ENCODE measurements around the gene GRIK1. TPM values are rescaled to one million over a fixed set of nuclear protein-coding genes. Genes with fewer than 3 reads are reported as not detected.
"Not testable (repeated sequence)": the region's sequence is repeated elsewhere in the genome, so short reads cannot be mapped to it uniquely, and the experiment has no call there.

GRIK1 gene
- total RNA-seq, 2 donors from 2014 or later: not detected

DNA sequence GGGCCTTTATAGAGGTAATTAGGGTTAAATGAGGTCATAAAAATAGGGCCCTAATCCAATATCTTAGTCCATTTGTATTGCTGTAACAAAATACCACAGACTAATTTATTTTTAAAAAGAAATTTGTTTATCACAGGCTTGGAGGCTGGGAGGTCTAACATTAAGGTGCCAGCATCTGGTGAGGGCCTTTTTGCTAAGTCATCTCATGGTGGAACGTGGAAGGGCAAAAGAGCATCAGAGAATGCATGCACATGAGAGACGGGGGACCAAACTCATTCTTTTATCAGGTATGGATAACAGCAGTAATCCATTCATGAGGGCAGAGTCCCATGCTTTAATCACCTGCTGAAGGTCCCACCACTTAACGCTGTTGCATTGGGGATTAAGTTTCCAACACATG lies 313.8 kb downstream of the GRIK1 start:
- no peak for DNase-seq
- Mint-ChIP-seq H3K4me3 (no peak overlapping the region), H3K27ac (no peak overlapping the region), H3K4me1 (no peaks in the 10 kb centered on the region), H3K27me3 (no peaks in the 10 kb centered on the region), H3K36me3 (ENCODE audit: low read depth) (no peaks in the 10 kb centered on the region)
- no peak for ATAC-seq
- H3K9me3 ChIP-seq (ENCODE audit: control insufficient read depth, low read length, poor library complexity, severe bottlenecking): no peaks in the 10 kb centered on the region

DNA sequence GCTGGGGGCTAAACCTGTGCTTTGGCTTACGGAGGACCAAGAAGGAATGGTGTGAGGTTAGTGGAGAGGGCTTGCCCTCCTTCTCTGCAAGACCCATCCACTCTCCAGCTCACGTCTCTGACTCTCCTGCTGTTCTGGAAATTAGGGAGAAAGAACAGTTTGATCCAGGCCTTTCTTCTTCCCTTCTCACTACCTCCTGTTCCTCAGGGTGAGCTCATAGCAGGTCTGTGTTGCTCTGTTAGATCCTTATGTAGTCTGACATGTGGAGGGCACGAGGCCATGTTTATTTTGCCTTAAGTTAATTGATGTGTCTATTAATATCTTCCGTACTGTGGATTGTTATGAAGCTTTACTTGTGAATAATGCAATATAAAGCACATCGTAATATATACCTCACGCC lies 315.0 kb downstream of the GRIK1 start:
- no peak for ATAC-seq
- Mint-ChIP-seq H3K27ac (no peak overlapping the region), H3K27me3 (no peaks in the 10 kb centered on the region), H3K36me3 (ENCODE audit: low read depth) (no peaks in the 10 kb centered on the region), H3K4me1 (no peaks in the 10 kb centered on the region), H3K4me3 (no peak overlapping the region)
- no peak for DNase-seq
- no peaks in the 10 kb centered on the region for H3K9me3 ChIP-seq (ENCODE audit: control insufficient read depth, low read length, poor library complexity, severe bottlenecking)

- DNase-seq (no peak), ATAC-seq (no peak)
- Mint-ChIP-seq H3K4me3 (no peak overlapping the region), H3K27me3 (no peaks in the 10 kb centered on the region), H3K4me1 (no peaks in the 10 kb centered on the region), H3K27ac (no peak overlapping the region), H3K36me3 (ENCODE audit: low read depth) (no peaks in the 10 kb centered on the region)
- no peaks in the 10 kb centered on the region for H3K9me3 ChIP-seq (ENCODE audit: control insufficient read depth, low read length, poor library complexity, severe bottlenecking)
These were observed 318.3 kb downstream of the GRIK1 start for GRCh38 chr21:29621525-29621924.

- ATAC-seq (no peak), DNase-seq (no peak)
- no peaks in the 10 kb centered on the region for H3K36me3 Mint-ChIP-seq (ENCODE audit: low read depth)
- H3K4me1 Mint-ChIP-seq: no peaks in the 10 kb centered on the region
- H3K4me3 Mint-ChIP-seq: no peak overlapping the region
- no peak overlapping the region for H3K27ac Mint-ChIP-seq
- H3K9me3 ChIP-seq (ENCODE audit: control insufficient read depth, low read length, poor library complexity, severe bottlenecking): no peaks in the 10 kb centered on the region
- no peaks in the 10 kb centered on the region for H3K27me3 Mint-ChIP-seq
These were observed 323.5 kb downstream of the GRIK1 start for GRCh38 chr21:29616209-29616751.

DNA sequence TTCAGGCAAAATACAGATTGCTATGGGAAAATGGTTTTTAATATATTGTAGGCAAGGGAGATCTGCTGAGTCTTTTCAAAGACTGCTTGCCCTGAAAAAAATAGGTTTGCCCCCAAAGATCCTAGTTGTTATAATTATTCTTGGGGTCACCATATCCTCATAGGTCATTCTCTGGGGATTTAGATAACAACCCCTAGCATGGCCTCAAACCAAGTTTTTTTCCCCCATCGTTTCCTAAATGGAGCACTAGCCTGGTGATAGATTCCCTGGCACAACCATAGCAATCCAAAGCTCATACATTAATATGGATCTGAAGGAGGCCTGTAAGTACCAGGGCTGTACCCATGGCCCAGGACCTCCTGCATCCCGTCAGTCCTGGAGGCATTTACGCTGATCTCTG lies 325.9 kb downstream of the GRIK1 start:
- Mint-ChIP-seq H3K36me3 (ENCODE audit: low read depth) (no peaks in the 10 kb centered on the region), H3K4me3 (no peak overlapping the region), H3K27ac (no peak overlapping the region), H3K4me1 (no peaks in the 10 kb centered on the region), H3K27me3 (no peaks in the 10 kb centered on the region)
- ATAC-seq (no peak), DNase-seq (no peak)
- H3K9me3 ChIP-seq (ENCODE audit: control insufficient read depth, low read length, poor library complexity, severe bottlenecking): no peaks in the 10 kb centered on the region

DNA sequence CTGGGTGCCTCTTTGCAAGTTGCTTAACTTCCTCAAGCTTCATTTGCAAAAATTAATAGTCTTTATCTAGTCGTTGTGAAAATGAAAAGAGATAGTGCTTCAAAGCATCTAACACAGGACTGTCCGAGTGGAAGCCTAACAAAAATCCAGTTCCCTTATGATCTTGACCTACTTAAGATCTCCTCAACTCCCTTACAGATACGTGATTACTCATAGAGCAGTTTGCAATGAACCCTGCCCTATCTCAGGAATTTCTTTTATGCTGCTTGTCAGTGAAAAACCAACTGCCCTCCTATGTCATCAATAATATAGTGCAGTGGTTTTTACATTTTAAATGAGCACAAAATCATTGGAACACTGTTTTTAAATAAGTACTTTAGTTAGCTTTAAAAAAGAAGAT lies 326.8 kb downstream of the GRIK1 start:
- ATAC-seq (no peak), DNase-seq (no peak)
- Mint-ChIP-seq H3K36me3 (ENCODE audit: low read depth) (no peaks in the 10 kb centered on the region), H3K27me3 (no peaks in the 10 kb centered on the region), H3K4me3 (no peak overlapping the region), H3K4me1 (no peaks in the 10 kb centered on the region), H3K27ac (no peak overlapping the region)
- no peaks in the 10 kb centered on the region for H3K9me3 ChIP-seq (ENCODE audit: control insufficient read depth, low read length, poor library complexity, severe bottlenecking)

- no peaks in the 10 kb centered on the region for H3K36me3 Mint-ChIP-seq (ENCODE audit: low read depth)
- no peak overlapping the region for H3K4me3 Mint-ChIP-seq
- DNase-seq: no peak
- H3K9me3 ChIP-seq (ENCODE audit: control insufficient read depth, low read length, poor library complexity, severe bottlenecking): no peaks in the 10 kb centered on the region
- H3K4me1 Mint-ChIP-seq: no peaks in the 10 kb centered on the region
- H3K27ac Mint-ChIP-seq: no peak overlapping the region
- H3K27me3 Mint-ChIP-seq: no peaks in the 10 kb centered on the region
- ATAC-seq: no peak
These were observed 328.9 kb downstream of the GRIK1 start for GRCh38 chr21:29610779-29611360.

GRCh38 chr21:29606613-29607012 lies 333.2 kb downstream of the GRIK1 start:
- ATAC-seq: no peak
- H3K9me3 ChIP-seq (ENCODE audit: control insufficient read depth, low read length, poor library complexity, severe bottlenecking): no peaks in the 10 kb centered on the region
- Mint-ChIP-seq H3K27ac (no peak overlapping the region), H3K4me1 (peaks cover under 1% of the 10 kb centered on the region), H3K36me3 (ENCODE audit: low read depth) (peaks cover 5% of the 10 kb centered on the region), H3K4me3 (no peak overlapping the region), H3K27me3 (no peaks in the 10 kb centered on the region)
- no peak for DNase-seq

GRCh38 chr21:29605219-29605618 lies 334.6 kb downstream of the GRIK1 start:
- H3K4me1 Mint-ChIP-seq; ATAC-seq; H3K36me3 Mint-ChIP-seq (ENCODE audit: low read depth); DNase-seq; H3K27me3 Mint-ChIP-seq; H3K27ac Mint-ChIP-seq; H3K9me3 ChIP-seq (ENCODE audit: control insufficient read depth, low read length, poor library complexity, severe bottlenecking); H3K4me3 Mint-ChIP-seq: not testable (repeated sequence)

DNA sequence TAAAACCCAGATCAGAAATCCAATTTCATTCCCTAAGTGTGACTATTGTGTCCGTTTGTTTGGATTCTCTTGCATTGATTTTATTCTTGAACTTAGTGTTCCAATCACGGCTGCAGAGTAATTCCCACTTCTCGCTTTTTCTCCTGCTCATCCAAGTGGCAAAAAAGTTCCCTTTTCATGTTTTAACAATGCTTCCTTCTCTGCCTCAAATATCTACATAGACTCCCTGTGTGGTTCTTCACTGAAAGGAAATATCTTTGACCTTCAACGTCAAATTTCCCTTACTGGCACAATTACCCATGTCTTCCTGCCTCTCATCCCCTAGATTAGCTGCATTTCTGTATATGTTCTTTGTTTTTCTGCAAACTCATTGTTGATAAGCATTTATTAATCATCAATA lies 335.7 kb downstream of the GRIK1 start:
- Mint-ChIP-seq H3K36me3 (ENCODE audit: low read depth) (peaks cover 5% of the 10 kb centered on the region), H3K27me3 (no peaks in the 10 kb centered on the region)

GRCh38 chr21:29601047-29601446 lies 338.7 kb downstream of the GRIK1 start:
- no peak for DNase-seq
- H3K27me3 Mint-ChIP-seq: no peaks in the 10 kb centered on the region
- H3K36me3 Mint-ChIP-seq (ENCODE audit: low read depth): peaks cover 5% of the 10 kb centered on the region
- H3K9me3 ChIP-seq (ENCODE audit: control insufficient read depth, low read length, poor library complexity, severe bottlenecking): no peaks in the 10 kb centered on the region
- no peak overlapping the region for H3K4me3 Mint-ChIP-seq
- ATAC-seq: no peak
- peaks cover 2% of the 10 kb centered on the region for H3K4me1 Mint-ChIP-seq
- no peak overlapping the region for H3K27ac Mint-ChIP-seq

More for the DNA sequence above, 335.7 kb downstream of the GRIK1 start:
- DNase-seq (no peak), ATAC-seq (no peak)
- peaks cover 2% of the 10 kb centered on the region for H3K4me1 Mint-ChIP-seq
- no peaks in the 10 kb centered on the region for H3K9me3 ChIP-seq (ENCODE audit: control insufficient read depth, low read length, poor library complexity, severe bottlenecking)
- no peak overlapping the region for H3K27ac Mint-ChIP-seq
- H3K4me3 Mint-ChIP-seq: no peak overlapping the region

DNA sequence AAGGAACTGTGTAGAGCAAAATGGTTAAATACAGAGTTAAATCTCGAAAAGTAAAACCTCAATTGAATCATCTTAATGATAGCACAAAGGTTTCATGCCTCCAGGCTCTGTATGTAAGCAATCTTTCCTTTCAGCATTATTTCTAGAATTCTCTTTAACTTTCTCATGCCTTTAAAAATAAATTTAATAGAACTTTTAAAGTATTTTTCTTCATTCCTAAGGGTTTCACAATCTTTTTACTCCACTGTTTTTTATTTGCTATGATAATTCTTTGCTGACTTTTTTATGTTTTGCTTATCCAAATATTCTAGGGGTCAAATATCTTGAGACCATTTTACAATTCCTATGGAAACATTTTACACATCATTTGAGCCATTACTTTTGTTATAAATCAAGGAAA lies 353.1 kb downstream of the GRIK1 start:
- H3K4me1 Mint-ChIP-seq: peaks cover 4% of the 10 kb centered on the region
- no peak for DNase-seq
- no peak for ATAC-seq
- H3K36me3 Mint-ChIP-seq (ENCODE audit: low read depth): no peaks in the 10 kb centered on the region
- no peaks in the 10 kb centered on the region for H3K9me3 ChIP-seq (ENCODE audit: control insufficient read depth, low read length, poor library complexity, severe bottlenecking)
- no peak overlapping the region for H3K4me3 Mint-ChIP-seq
- H3K27ac Mint-ChIP-seq: no peak overlapping the region
- peaks cover 4% of the 10 kb centered on the region for H3K27me3 Mint-ChIP-seq

DNA sequence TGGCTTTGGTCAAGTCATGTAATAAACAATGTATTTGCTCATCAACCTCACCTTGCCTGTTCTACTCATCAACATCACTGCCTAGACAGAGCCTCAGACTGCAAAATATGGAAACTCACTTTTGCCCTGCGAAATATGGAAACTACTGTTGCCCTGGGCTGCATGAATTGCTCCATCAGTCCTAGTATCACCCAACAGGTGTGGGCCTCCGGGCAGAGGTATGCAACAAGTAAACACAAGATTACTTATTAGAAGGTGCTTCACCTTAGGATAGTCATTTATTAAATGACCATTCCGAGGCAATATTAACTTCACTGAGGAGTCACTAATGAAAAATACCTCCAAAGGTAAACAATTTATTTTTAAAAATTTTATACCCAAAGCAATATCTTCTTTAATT lies 354.3 kb downstream of the GRIK1 start:
- H3K36me3 Mint-ChIP-seq (ENCODE audit: low read depth): no peaks in the 10 kb centered on the region
- ATAC-seq (no peak), DNase-seq (no peak)
- peaks cover 4% of the 10 kb centered on the region for H3K27me3 Mint-ChIP-seq
- H3K4me1 Mint-ChIP-seq: peaks cover 4% of the 10 kb centered on the region
- no peak overlapping the region for H3K4me3 Mint-ChIP-seq
- H3K27ac Mint-ChIP-seq: no peak overlapping the region
- no peaks in the 10 kb centered on the region for H3K9me3 ChIP-seq (ENCODE audit: control insufficient read depth, low read length, poor library complexity, severe bottlenecking)

- DNase-seq (no peak), ATAC-seq (no peak)
- H3K9me3 ChIP-seq (ENCODE audit: control insufficient read depth, low read length, poor library complexity, severe bottlenecking): no peaks in the 10 kb centered on the region
- H3K4me3 Mint-ChIP-seq: no peak overlapping the region
- H3K36me3 Mint-ChIP-seq (ENCODE audit: low read depth): no peaks in the 10 kb centered on the region
- H3K27ac Mint-ChIP-seq: no peak overlapping the region
- peaks cover 2% of the 10 kb centered on the region for H3K4me1 Mint-ChIP-seq
- peaks cover 4% of the 10 kb centered on the region for H3K27me3 Mint-ChIP-seq
These were observed 356.3 kb downstream of the GRIK1 start for GRCh38 chr21:29583424-29583924.
